Neural cell (in vitro differentiated cells): ENCODE results near the gene EMP3.

Source experiments
- EP300 ChIP-seq: fragments of 450-650 bp; conservative IDR thresholded peaks from 2 replicates; pipeline ENCODE4 v1.6.1; 2014; ENCODE audit warnings: antibody characterized with exemption, mild to moderate bottlenecking, moderate library complexity; ENCODE audit not compliant: poor library complexity, severe bottlenecking
- EZH2 ChIP-seq: fragments of 200-600, 300-800 bp; shearing (Covaris generic), sonication (generic); IDR thresholded peaks from 2 replicates; pipeline ENCODE4 v1.6.1; 2014; ENCODE audit warnings: antibody characterized with exemption, low read length, borderline replicate concordance, mild to moderate bottlenecking; ENCODE audit not compliant: insufficient read depth, poor library complexity, severe bottlenecking
- MXI1 ChIP-seq: fragments of 450-650 bp; conservative IDR thresholded peaks from 2 replicates; pipeline ENCODE4 v1.6.1; 2014; ENCODE audit warnings: antibody characterized with exemption, mild to moderate bottlenecking; ENCODE audit not compliant: poor library complexity, severe bottlenecking
- POLR2AphosphoS5 ChIP-seq: IDR thresholded peaks from 2 replicates; pipeline ENCODE4 v1.6.1; 2012
- RAD21 ChIP-seq: fragments of 450-650 bp; conservative IDR thresholded peaks from 2 replicates; pipeline ENCODE4 v1.6.1; 2014; ENCODE audit warnings: antibody characterized with exemption, mild to moderate bottlenecking, moderate library complexity
- SMC3 ChIP-seq: fragments of 450-650 bp; conservative IDR thresholded peaks from 2 replicates; pipeline ENCODE4 v1.6.1; 2014; ENCODE audit warnings: antibody characterized with exemption, mild to moderate bottlenecking, moderate library complexity; ENCODE audit not compliant: poor library complexity
- TAF1 ChIP-seq: IDR thresholded peaks from 2 replicates; pipeline ENCODE4 v1.6.1; 2012; ENCODE audit warnings: low read depth
- TF ChIP-seq, protein P1 (sequence below): fragments of 450-650 bp; IDR thresholded peaks from 2 replicates; pipeline ENCODE4 v1.5.1; 2014; ENCODE audit warnings: antibody characterized with exemption, mild to moderate bottlenecking, moderate library complexity; ENCODE audit not compliant: poor library complexity, severe bottlenecking
- TF ChIP-seq, protein P2 (sequence below): IDR thresholded peaks from 2 replicates; pipeline ENCODE4 v1.6.1; 2012; ENCODE audit warnings: borderline replicate concordance

DNA sequence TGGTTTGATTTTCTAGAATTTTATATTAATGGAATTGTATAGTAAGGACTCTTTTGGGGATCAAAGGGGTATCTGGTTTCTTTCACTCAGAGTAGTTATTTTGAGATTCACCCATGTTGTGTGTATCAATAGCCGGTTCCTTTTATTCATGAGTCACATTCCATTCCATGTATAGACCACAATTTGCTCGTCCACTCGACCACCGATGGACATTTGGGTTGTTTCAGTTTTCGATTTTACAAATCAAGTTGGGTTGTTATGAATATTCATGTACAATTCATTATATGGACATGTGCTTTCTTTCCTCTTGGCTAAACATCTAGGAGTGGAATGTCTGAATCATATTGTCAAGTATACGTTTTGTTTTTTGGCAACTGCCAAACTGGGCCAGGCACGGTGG lies 9.6 kb upstream of the EMP3 start:
- no peak for TF ChIP-seq EP300
- TF ChIP-seq, protein P1, sequence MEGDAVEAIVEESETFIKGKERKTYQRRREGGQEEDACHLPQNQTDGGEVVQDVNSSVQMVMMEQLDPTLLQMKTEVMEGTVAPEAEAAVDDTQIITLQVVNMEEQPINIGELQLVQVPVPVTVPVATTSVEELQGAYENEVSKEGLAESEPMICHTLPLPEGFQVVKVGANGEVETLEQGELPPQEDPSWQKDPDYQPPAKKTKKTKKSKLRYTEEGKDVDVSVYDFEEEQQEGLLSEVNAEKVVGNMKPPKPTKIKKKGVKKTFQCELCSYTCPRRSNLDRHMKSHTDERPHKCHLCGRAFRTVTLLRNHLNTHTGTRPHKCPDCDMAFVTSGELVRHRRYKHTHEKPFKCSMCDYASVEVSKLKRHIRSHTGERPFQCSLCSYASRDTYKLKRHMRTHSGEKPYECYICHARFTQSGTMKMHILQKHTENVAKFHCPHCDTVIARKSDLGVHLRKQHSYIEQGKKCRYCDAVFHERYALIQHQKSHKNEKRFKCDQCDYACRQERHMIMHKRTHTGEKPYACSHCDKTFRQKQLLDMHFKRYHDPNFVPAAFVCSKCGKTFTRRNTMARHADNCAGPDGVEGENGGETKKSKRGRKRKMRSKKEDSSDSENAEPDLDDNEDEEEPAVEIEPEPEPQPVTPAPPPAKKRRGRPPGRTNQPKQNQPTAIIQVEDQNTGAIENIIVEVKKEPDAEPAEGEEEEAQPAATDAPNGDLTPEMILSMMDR = no peak
- no peak for TF ChIP-seq MXI1
- no peak for TF ChIP-seq TAF1
- TF ChIP-seq, protein P2, sequence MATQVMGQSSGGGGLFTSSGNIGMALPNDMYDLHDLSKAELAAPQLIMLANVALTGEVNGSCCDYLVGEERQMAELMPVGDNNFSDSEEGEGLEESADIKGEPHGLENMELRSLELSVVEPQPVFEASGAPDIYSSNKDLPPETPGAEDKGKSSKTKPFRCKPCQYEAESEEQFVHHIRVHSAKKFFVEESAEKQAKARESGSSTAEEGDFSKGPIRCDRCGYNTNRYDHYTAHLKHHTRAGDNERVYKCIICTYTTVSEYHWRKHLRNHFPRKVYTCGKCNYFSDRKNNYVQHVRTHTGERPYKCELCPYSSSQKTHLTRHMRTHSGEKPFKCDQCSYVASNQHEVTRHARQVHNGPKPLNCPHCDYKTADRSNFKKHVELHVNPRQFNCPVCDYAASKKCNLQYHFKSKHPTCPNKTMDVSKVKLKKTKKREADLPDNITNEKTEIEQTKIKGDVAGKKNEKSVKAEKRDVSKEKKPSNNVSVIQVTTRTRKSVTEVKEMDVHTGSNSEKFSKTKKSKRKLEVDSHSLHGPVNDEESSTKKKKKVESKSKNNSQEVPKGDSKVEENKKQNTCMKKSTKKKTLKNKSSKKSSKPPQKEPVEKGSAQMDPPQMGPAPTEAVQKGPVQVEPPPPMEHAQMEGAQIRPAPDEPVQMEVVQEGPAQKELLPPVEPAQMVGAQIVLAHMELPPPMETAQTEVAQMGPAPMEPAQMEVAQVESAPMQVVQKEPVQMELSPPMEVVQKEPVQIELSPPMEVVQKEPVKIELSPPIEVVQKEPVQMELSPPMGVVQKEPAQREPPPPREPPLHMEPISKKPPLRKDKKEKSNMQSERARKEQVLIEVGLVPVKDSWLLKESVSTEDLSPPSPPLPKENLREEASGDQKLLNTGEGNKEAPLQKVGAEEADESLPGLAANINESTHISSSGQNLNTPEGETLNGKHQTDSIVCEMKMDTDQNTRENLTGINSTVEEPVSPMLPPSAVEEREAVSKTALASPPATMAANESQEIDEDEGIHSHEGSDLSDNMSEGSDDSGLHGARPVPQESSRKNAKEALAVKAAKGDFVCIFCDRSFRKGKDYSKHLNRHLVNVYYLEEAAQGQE = no peak
- no peak for TF ChIP-seq EZH2
- TF ChIP-seq RAD21 = no peak
- no peak for TF ChIP-seq POLR2AphosphoS5
- no peak for TF ChIP-seq SMC3
